Retinal pigment epithelial cell (primary cell): ENCODE measurements around the gene MARCHF10.

Experiments
- DNase-seq: peaks from one replicate; pipeline ENCODE4 v3.0.0-alpha.2; 2010; ENCODE audit warnings: low read depth
- H3K4me3 ChIP-seq: 2 replicates; pipeline ENCODE4 v1.5.1; 2011; ENCODE audit warnings: mild to moderate bottlenecking, low read length, control low read depth, moderate library complexity
- TF ChIP-seq, protein P1 (sequence below): conservative IDR thresholded peaks from 2 replicates; pipeline ENCODE4 v1.5.1; 2011; ENCODE audit warnings: low read depth, low read length, control low read depth, inconsistent platforms

The MARCHF10 gene

DNA sequence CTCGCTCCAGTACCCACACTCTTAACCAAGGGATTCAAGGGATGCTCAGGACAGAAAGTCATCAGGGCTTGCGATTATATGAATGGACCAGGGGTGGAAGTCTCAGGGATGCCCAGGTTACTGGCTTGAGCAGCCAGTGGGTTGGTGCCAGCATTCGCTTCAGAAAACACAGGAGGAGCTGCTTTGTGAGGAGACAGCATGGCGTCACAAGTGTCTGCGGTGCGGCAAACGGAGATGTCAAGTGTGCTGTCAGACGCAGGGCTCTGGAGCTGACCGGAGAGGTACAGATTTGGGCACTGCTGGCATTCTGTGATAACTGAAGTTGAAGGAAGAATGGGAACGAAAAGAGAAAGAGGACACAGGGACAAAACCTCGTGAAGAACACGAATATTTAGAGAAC lies 4.1 kb downstream of the MARCHF10 start:
- TF ChIP-seq, protein P1, sequence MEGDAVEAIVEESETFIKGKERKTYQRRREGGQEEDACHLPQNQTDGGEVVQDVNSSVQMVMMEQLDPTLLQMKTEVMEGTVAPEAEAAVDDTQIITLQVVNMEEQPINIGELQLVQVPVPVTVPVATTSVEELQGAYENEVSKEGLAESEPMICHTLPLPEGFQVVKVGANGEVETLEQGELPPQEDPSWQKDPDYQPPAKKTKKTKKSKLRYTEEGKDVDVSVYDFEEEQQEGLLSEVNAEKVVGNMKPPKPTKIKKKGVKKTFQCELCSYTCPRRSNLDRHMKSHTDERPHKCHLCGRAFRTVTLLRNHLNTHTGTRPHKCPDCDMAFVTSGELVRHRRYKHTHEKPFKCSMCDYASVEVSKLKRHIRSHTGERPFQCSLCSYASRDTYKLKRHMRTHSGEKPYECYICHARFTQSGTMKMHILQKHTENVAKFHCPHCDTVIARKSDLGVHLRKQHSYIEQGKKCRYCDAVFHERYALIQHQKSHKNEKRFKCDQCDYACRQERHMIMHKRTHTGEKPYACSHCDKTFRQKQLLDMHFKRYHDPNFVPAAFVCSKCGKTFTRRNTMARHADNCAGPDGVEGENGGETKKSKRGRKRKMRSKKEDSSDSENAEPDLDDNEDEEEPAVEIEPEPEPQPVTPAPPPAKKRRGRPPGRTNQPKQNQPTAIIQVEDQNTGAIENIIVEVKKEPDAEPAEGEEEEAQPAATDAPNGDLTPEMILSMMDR: no peak

DNA sequence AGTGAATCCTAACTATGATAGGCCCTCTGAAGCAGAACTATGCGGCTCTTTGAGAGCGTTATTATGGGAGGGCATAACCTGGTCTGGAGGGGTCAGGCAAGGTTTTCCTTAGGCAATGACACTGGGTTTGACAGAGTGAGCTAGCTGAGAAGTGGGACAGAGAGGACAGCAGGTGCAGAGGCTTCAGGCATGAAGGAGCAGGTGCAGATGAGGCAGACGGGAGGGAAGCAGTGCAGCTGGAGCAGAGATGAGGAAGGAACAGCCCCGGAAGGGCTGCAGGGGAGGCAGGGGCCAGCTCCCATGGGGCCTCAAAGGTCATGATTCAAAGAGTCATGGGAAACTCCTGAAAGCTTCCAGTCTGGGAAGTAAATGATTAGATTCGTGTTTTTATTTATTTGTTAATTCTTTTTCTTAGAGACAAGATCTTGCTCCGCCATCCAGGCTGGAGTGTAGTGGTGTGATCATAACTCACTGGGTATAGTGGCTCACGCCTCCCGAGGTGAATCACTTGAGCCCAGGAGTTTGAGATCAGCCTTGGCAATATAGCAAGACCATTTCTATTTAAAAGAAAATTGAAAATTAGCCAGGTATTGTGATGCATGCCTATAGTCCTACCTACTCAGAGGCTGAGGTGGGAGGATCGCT lies 5.4 kb downstream of the MARCHF10 start:
- no peak for DNase-seq
- TF ChIP-seq, protein P1: no peak
- H3K4me3 ChIP-seq: no peak overlapping the region

More for the DNA sequence above, 4.1 kb downstream of the MARCHF10 start:
- no peak overlapping the region for H3K4me3 ChIP-seq
- no peak for DNase-seq

DNA sequence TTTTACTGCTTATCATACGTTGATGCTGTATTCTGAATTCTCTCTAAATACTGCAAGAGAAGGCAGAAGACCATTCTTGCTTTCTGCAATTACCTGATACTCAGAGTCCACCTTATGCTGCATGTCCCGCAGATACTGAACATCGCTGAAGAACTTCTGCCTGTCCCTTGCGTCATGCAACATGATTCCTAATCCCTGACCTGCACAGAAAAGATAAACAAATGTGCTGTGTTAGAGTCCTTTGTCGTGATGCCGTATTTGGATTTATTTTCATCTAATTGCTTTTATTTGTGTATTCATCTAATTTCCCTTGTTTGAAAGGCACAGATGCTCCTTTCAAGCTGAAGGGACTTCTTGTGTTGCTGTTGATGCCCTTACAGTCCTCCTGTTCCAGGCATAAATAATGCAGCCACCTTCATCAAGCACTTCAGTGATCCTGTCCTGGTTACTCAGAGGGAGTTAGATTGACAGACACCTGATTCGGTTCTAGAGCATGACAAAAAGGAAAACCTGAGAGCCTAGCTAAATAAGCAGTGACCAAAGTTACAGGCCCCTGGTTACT lies 6.5 kb downstream of the MARCHF10 start:
- TF ChIP-seq, protein P1: no peak
- DNase-seq: no peak
- no peak overlapping the region for H3K4me3 ChIP-seq

DNA sequence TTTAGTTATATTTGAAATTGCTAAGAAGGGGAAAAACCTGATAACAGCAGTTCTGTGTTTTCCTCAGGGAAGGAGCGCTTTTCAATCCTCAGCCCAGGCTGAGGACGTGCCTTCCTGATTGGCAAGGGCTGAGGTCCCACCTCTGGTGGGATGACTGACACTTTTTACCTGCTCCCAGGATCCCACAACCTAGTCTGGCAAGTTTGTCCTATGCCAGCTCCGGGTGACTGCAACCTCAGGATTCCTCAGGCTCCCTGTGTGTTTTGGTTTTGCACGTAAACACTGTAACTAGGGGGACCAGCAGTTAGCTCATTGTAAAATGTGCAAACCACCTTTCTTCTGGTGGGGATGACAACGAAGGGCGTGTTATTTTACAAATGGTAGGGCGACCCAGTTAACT lies 7.5 kb downstream of the MARCHF10 start:
- no peak for DNase-seq
- H3K4me3 ChIP-seq: no peak overlapping the region
- TF ChIP-seq, protein P1: no peak

DNA sequence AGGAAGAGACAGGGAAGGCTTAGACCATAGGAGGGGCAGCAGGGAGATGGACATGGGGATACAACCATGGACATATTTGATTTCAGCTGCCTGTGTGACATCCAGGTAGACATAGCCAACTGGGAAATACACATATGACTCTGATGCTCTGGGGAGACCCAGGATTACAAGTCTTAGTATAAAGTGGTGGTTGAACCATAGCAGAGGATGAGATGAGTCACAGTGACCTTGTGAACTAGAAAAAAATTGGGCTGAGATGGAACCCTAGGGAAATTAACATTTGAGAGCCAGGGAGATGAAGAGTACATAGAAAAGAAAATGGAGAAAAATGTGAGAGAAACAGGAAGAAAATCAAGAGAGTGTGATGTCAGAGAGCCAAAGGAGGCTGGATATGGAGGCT lies 10.2 kb downstream of the MARCHF10 start:
- TF ChIP-seq, protein P1: no peak
- DNase-seq: no peak
- H3K4me3 ChIP-seq: no peak overlapping the region

DNA sequence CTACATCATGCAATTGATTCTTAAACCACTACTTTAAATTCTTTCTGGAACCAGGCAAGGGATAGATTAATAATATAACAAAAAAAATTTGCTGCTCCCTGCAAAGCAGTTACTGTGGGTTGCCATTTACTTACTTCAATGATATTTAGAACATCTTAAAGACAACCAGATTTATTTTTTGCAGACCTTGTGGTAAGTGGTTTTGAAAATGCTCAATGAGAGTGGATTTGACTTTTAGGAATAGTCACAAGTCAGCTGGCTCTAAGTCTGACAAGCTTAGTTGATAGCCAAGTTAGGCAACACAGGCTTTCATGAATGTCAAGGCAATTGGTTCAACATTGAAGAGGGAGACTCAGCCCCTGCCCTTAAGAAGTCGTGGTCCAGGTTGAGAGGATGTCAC lies 11.8 kb downstream of the MARCHF10 start:
- no peak for DNase-seq
- no peak overlapping the region for H3K4me3 ChIP-seq
- TF ChIP-seq, protein P1: no peak

- no peak overlapping the region for H3K4me3 ChIP-seq
- TF ChIP-seq, protein P1: no peak
- no peak for DNase-seq
Measured at GRCh38 chr17:62794666-62794971, 13.5 kb downstream of the MARCHF10 start.
